Muscle layer of duodenum (tissue), 2 donors: ENCODE measurements around the gene PALLD.

Experiments used
- H3K27ac ChIP-seq: one replicate; pipeline ENCODE4 v1.7.0; 2013; ENCODE audit warnings: mild to moderate bottlenecking, low read length
- H3K27me3 ChIP-seq: one replicate; pipeline ENCODE4 v1.7.0; 2013; ENCODE audit warnings: low read depth, mild to moderate bottlenecking, control low read depth, low read length
- H3K36me3 ChIP-seq, 2 donors: one replicate each; pipeline ENCODE4 v1.7.0; 2013; ENCODE audit warnings: low read length in 2 of 2, control low read depth in 1 of 2, mild to moderate bottlenecking in 1 of 2; ENCODE audit not compliant: insufficient read depth in 2 of 2, control insufficient read depth in 1 of 2
- H3K4me1 ChIP-seq, 2 donors: one replicate each; pipeline ENCODE4 v1.7.0; 2013; ENCODE audit warnings: low read length in 2 of 2, mild to moderate bottlenecking in 2 of 2, control low read depth in 1 of 2, moderate library complexity in 1 of 2; ENCODE audit not compliant: insufficient read depth in 2 of 2, control insufficient read depth in 1 of 2
- H3K4me3 ChIP-seq, 2 donors: one replicate each; pipeline ENCODE4 v1.7.0; 2013; ENCODE audit warnings: low read length in 2 of 2, low read depth in 1 of 2, mild to moderate bottlenecking in 1 of 2
- H3K9me3 ChIP-seq, 2 donors: one replicate each; pipeline ENCODE4 v1.7.0; 2013; ENCODE audit warnings: low read length in 2 of 2, control low read depth in 1 of 2, mild to moderate bottlenecking in 1 of 2; ENCODE audit not compliant: control insufficient read depth in 1 of 2
- donor health status: healthy.

Gene PALLD

GRCh38 chr4:168562041-168562571 lies 65.3 kb downstream of the PALLD start:
- no peaks in the 10 kb centered on the region for H3K27me3 ChIP-seq
- H3K4me1 ChIP-seq: peaks cover 0 to 12% of the 10 kb centered on the region in 2 donors
- no peaks in the 10 kb centered on the region for H3K36me3 ChIP-seq
- H3K27ac ChIP-seq: no peak overlapping the region
- no peak overlapping the region for H3K4me3 ChIP-seq
- H3K9me3 ChIP-seq: no peaks in the 10 kb centered on the region

GRCh38 chr4:168564023-168564422 lies 67.2 kb downstream of the PALLD start:
- H3K9me3 ChIP-seq: no peaks in the 10 kb centered on the region
- H3K36me3 ChIP-seq: no peaks in the 10 kb centered on the region
- no peaks in the 10 kb centered on the region for H3K27me3 ChIP-seq
- no peak overlapping the region for H3K27ac ChIP-seq
- H3K4me1 ChIP-seq: peaks cover 0 to 12% of the 10 kb centered on the region in 2 donors
- no peak overlapping the region for H3K4me3 ChIP-seq

GRCh38 chr4:168565130-168565529 lies 68.3 kb downstream of the PALLD start:
- Histone ChIP-seq H3K4me3 (no peak overlapping the region), H3K27ac (no peak overlapping the region), H3K4me1 (peaks cover 0 to 12% of the 10 kb centered on the region in 2 donors), H3K36me3 (no peaks in the 10 kb centered on the region), H3K9me3 (no peaks in the 10 kb centered on the region), H3K27me3 (no peaks in the 10 kb centered on the region)

- no peak overlapping the region for H3K27ac ChIP-seq
- H3K4me3 ChIP-seq: no peak overlapping the region
- no peaks in the 10 kb centered on the region for H3K9me3 ChIP-seq
- H3K36me3 ChIP-seq: no peaks in the 10 kb centered on the region
- H3K27me3 ChIP-seq: no peaks in the 10 kb centered on the region
- H3K4me1 ChIP-seq: no peaks in the 10 kb centered on the region
Measured at GRCh38 chr4:168566726-168567125, 69.9 kb downstream of the PALLD start.

GRCh38 chr4:168569066-168569930 lies 72.4 kb downstream of the PALLD start:
- Histone ChIP-seq H3K4me1 (no peaks in the 10 kb centered on the region), H3K4me3 (peak overlapping the region in 1 of 2 donors; percentile 18), H3K27ac (peak overlapping the region; percentile 50), H3K9me3 (no peaks in the 10 kb centered on the region), H3K36me3 (no peaks in the 10 kb centered on the region), H3K27me3 (no peaks in the 10 kb centered on the region)

- peak overlapping the region; percentile 50 for H3K27ac ChIP-seq
- H3K4me3 ChIP-seq: peak overlapping the region; percentile 3 to 18
Measured at GRCh38 chr4:168569931-168570276, 73.1 kb downstream of the PALLD start.

GRCh38 chr4:168570466-168570865 lies 73.6 kb downstream of the PALLD start:
- Histone ChIP-seq H3K4me1 (no peaks in the 10 kb centered on the region), H3K27ac (no peak overlapping the region), H3K4me3 (peak overlapping the region in 1 of 2 donors; percentile 3), H3K27me3 (no peaks in the 10 kb centered on the region), H3K36me3 (no peaks in the 10 kb centered on the region), H3K9me3 (no peaks in the 10 kb centered on the region)

More at GRCh38 chr4:168569931-168570276, 73.1 kb downstream of the PALLD start:
- Histone ChIP-seq H3K4me1 (no peaks in the 10 kb centered on the region), H3K27me3 (no peaks in the 10 kb centered on the region), H3K9me3 (no peaks in the 10 kb centered on the region), H3K36me3 (no peaks in the 10 kb centered on the region)

GRCh38 chr4:168572002-168572401 lies 75.2 kb downstream of the PALLD start:
- no peak overlapping the region for H3K4me3 ChIP-seq
- H3K27me3 ChIP-seq: no peaks in the 10 kb centered on the region
- H3K9me3 ChIP-seq: no peaks in the 10 kb centered on the region
- H3K27ac ChIP-seq: no peak overlapping the region
- no peaks in the 10 kb centered on the region for H3K4me1 ChIP-seq
- H3K36me3 ChIP-seq: no peaks in the 10 kb centered on the region

- no peaks in the 10 kb centered on the region for H3K36me3 ChIP-seq
- no peaks in the 10 kb centered on the region for H3K9me3 ChIP-seq
- H3K4me1 ChIP-seq: no peaks in the 10 kb centered on the region
- no peak overlapping the region for H3K4me3 ChIP-seq
- H3K27me3 ChIP-seq: no peaks in the 10 kb centered on the region
- no peak overlapping the region for H3K27ac ChIP-seq
Measured at GRCh38 chr4:168573870-168574269, 77.0 kb downstream of the PALLD start.

GRCh38 chr4:168574581-168575295 lies 77.9 kb downstream of the PALLD start:
- H3K4me1 ChIP-seq: no peaks in the 10 kb centered on the region
- H3K27ac ChIP-seq: no peak overlapping the region
- no peak overlapping the region for H3K4me3 ChIP-seq
- no peaks in the 10 kb centered on the region for H3K9me3 ChIP-seq
- H3K36me3 ChIP-seq: no peaks in the 10 kb centered on the region
- H3K27me3 ChIP-seq: no peaks in the 10 kb centered on the region

GRCh38 chr4:168575473-168575872 lies 78.6 kb downstream of the PALLD start:
- no peaks in the 10 kb centered on the region for H3K4me1 ChIP-seq
- H3K27me3 ChIP-seq: no peaks in the 10 kb centered on the region
- no peak overlapping the region for H3K4me3 ChIP-seq
- no peak overlapping the region for H3K27ac ChIP-seq
- H3K36me3 ChIP-seq: no peaks in the 10 kb centered on the region
- H3K9me3 ChIP-seq: no peaks in the 10 kb centered on the region
